Suppressor macrophage treated with lipopolysaccharide for 1 hour (primary cell): Measurements from ENCODE around the gene RNF207.
"Not testable (repeated sequence)": the region's sequence is repeated elsewhere in the genome, so short reads cannot be mapped to it uniquely, and the experiment has no call there.

Source experiments
- DNase-seq, 3 donors: peaks; one replicate each; pipeline ENCODE4 v3.0.0-alpha.2; 2020 to 2022

Gene RNF207

DNA sequence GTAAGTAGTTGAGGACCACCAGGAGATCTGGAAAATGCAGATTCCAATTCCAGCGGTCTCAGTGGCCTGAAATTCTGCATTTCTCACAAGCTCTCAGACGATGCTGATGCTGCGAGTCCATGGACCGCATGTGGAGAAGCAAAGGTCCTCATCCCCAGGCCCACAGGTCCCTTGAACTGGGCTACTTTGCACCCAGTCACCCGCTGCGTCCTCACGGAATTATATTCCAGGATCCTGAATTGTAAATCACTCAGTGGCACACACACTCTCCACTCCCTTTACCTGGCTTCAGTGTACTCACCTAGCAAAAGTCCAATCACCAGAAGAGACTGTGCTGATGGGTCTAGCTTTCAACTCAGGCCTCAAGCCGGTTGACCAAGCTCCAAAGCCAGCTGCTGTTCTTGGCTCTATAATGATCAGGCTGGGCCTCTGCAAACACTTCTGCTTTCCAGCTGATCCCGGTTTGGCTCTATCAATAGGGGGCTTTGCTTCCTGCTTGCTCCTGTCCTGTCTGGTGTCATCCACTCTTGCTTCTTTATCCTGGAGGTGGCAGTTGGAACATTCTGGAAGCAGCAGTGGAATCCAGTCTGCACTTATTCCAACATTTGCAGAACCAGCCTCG lies 5.6 kb upstream of the RNF207 start:
- no peak for DNase-seq

DNA sequence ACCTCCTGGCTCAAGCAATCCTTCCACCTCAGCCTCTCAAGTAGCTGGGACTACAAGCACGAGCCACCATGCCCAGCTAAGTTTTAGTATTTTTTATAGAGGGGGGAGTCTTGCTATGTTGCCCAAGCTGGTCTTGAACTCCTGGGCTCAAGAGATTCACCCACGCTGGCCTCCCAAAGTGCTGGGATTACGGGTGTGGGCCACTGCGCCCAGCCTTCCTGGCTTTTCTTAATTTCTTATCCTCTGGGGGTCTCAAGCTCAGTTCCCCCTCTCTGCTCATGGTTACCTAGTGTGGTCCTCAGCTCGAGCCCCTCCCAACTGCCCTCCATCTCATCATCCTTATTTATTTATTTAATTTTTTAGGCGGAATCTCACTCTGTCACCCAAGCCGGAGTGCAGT lies 3.7 kb upstream of the RNF207 start:
- no peak for DNase-seq

DNA sequence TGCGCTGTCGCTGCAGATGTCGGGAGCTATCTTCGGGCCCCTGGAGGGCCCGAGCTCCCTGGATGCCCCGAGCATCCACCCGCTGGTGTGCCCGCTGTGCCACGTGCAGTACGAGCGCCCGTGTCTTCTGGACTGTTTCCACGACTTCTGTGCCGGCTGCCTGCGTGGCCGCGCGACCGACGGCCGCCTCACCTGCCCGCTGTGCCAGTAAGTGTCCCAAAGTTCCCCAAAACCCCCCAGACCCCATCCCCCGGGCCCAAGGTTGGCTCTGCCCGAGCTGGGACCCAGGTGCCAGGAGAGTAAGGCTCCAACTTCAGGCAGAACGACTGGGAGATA lies 569 bp downstream of the RNF207 start:
- DNase-seq, result no peak

DNA sequence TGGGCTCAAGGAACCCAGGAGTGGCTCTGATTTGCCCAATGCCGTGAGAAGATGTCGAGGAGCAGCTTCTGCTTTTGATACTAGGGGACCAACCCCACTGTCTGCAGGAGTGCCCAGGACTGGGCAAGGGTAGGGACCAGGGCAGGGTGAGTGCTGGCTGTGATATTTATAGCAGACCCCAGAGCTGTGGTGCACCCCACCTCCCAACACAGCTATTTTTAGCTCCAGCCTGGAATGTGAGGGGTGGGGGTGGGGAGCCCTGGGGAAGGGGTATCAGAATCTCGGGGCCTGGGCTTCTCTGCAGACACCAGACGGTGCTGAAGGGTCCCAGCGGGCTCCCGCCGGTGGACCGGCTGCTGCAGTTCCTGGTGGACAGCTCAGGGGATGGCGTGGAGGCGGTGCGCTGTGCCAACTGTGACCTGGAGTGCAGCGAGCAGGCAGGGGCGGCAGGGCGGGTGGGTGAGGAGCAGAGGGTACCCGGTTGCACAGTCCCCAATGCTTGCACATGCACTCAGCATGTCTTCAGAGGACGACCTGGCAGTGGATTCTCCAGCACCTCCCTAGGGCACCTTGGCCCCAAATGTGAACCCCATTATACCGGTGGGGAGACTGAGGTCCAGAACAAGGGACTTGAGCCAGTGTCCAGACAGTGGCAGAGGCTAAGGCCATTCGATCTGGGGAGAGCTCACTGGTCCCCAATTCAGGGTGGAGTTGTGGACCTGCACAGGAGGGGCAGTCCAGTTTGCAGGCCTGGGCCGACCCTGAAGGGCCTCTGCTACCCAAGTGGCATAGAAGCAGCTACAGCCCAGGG lies 1.4 kb downstream of the RNF207 start:
- DNase-seq, result no peak

DNA sequence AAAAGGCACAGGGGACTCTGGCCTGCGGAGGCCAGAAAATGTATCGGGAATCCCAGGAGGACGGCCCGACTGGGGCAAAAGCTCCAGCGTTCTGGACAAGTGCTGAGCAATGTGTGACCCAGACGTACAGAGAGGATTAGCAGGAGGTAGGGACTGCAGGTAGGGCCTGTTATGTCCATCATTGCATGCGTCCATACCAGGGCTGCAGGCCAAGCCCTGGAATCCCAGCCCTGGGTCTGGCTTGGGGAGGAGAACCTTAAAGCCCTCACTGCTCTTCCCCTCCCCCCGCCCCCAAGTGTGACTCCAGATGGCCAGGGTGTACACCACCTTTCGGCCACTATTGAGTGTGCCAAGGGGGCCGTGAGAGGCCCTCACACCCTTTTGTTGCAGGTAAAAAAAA lies 2.0 kb downstream of the RNF207 start:
- DNase-seq, result no peak

DNA sequence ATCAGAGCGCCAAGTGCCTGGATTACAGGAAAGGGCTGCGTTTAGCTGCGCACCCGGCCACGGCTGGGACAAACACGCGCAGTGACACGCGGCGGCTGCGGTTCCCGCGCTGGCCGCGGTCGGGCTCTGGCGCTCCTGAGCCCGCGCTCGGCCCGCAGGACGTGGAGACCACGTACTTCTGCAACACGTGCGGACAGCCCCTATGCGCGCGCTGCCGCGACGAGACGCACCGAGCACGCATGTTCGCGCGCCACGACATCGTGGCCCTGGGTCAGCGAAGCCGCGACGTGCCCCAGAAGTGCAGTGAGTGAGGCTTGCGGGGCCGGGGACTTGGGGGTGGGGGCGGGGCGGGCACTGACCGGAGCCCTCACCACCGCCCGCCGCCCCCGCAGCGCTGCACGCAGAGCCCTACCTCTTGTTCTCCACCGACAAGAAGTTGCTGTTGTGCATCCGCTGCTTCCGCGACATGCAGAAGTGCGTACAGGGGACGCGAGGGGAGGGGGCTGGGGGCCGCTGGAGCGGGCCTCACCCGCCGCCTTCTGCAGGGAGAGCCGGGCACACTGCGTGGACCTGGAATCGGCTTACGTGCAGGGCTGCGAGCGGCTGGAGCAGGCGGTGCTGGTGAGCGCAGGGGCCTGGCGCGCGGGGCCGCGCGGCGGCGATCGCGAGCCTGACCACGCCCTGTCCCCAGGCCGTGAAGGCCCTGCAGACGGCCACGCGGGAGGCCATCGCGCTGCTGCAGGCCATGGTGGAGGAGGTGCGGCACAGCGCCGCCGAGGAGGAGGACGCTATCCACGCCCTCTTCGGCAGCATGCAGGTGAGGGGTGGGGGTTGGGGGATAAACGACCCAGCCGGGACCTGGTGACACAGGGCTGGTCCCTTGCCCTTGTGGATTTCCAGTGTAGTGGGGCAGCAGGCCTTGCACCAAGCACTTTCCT lies 3.1 kb downstream of the RNF207 start:
- DNase-seq, result peak; percentile 73 to 87 (median 77)

DNA sequence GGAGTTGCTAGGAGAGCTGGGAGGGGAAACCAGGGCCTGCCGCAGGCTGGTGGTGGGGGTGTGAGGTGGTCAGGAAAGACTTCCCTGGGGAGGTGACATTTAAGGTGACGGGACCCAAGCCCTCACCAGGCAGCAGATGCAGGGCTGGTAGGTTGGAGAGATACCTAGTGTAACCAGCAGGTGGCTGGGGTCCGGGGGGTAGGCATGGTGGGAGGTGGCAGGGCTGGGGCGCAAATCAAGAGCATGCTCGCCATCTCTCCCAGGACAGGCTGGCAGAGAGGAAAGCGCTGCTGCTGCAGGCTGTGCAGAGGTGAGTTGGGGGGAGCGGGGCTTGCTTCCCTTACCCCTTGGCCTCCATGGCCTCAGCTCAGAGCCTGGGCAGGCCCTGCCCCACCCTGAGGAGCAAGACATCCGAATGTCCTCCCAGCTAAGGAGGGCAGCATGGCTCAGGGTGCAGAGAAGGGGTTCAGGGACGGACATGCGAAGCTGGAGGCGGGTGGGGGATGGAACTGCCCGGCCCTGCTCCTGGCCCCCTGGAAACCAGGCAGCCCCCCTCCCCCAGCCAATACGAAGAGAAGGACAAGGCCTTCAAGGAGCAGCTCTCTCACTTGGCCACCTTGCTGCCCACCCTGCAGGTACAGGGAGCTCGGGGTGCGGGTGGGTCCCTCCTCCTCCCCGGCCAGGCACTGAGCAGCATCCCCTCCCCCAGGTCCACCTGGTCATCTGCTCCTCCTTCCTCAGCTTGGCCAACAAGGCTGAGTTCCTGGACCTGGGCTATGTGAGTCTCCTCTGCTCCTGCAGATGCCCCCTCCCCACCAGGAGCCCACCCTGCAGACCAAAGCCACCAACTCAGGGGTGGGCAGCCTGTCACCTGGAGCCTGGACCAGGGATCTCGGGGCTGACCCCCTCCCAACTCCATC lies 4.0 kb downstream of the RNF207 start:
- DNase-seq, result no peak

DNA sequence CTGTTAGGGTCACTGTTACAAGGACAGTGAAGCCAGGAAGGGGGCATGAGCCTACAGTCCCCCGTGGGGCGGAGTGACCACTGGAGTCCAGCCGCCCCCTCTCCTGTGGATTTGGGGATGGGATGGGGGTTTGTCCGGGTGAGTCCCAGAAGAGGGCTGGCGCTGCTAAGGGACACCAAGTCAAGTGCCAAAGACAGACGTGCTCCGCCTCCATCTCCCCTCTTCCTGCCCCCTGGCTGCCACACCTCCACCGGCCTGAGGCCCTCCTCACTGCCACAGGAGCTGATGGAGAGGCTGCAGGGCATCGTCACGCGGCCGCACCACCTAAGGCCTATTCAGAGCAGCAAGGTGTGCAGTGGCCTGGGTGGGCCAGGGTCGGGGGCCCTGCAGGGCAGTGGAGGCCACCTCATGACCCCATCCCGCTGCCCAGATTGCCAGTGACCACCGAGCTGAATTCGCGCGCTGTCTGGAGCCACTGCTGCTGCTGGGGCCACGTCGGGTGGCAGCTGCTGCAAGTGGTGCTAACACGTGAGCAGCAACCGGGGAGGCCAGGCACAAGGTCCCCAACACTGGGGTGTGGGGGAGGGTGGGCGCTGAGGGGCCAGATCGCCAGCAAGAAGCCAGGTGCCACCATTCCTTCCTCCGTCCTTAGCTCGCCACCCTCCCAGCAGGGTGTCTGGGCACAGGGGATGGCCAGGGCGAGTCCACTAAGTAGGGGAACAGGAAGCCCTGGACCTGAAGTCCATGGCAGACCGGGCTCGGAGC lies 4.9 kb downstream of the RNF207 start:
- DNase-seq, result no peak

DNA sequence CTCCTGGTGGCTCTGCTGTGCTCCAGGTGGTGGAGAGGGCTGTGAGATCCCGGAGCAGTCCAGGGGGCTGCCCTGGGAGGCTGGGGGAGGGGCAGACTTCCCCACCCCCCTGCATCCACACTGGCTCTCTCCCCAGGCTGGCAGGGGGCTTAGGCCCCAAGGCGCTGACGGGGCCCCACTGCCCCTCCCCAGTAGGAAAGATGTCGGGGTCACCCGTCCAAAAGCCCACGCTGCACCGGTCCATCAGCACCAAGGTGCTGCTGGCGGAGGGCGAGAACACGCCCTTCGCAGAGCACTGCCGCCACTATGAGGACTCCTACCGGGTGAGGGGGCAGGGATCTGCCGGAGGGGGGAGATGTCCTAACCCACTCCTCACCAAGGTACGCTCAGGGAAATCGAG lies 5.8 kb downstream of the RNF207 start:
- no peak for DNase-seq

DNA sequence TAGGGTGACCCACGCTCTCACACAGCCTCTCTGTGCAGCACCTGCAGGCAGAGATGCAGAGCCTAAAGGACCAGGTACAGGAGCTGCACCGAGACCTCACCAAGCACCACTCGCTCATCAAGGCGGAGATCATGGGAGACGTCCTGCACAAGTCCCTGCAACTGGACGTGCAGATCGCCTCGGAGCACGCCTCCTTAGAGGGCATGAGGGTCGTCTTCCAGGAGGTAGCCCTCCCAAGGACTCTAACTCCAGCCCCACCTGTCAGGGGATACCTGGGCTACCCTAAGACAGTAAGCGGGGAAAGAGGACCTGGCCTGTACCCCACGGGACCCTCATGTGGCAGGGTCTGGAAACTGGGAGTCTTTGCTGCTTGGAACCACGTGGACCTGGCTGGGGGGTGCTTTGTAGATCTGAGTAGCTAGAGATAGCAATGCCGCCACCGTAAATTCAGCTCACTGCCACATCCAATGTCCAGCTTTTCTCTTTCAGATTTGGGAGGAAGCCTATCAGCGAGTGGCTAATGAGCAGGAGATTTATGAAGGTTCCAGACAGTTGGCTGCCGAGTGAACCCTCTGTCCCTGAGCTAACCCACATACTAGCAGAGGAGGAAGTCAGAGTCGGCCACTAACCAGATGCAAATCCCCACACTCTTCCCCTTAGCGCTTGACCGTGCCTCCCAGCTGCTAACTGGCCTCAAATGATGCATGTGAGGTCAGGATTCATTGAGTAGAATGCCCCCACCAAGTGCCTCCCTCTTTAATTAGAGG lies 6.5 kb downstream of the RNF207 start:
- peak; percentile 49 to 61 (median 57) for DNase-seq

DNA sequence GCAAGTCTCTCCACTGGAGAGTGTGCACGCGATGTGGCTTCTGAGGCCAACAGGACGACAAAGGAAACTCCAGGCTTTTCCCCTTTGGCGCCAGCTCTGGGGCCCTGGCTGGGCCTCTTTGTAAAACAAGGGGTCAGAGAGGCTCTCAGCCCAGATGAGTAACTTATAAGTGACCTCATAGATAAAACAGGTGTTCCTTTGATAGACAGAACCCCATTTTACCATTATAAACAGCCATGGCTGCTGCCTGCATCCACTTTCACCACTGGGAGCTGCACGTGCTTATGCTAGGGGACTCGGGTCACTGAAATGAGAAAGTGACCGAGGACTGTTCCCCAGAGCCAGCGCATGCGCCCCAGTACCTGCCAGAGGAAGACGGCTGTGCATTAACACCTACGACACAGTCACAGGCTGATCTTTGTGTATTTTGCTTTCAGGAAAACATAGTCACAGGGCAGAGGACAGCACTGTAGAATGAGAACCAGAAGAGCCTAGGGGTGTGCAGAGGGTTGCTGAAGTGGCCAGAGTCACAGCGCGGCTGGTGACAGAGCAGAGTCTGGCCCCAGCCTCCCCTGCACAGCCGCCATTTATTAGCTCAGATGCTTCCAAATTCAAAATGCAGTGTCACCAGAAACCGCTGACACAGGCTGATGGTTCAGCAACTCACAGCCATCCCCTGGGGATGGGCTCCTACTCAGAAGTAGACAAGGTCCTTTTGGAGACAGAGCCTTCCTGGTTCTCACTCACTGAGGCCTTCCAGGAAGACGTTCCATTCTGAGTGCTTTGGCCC lies 12.7 kb downstream of the RNF207 start:
- no peak for DNase-seq

DNA sequence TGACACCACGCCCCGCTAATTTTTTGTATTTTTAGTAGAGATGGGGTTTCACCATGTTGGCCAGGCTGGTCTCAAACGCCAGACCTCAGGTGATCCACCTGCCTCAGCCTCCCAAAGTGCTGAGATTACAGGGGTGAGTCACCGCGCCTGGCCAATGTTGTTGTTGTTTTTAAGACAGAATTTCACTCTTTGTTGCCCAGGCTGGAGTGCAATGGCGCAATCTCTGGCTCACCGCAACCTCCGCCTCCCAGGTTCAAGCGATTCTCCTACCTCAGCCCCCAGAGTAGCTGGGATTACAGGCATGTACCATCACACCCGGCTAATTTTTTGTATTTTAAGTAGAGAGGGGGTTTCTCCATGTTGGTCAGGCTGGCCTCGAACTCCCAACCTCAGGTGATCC lies 13.7 kb downstream of the RNF207 start:
- not testable (repeated sequence) for DNase-seq

DNA sequence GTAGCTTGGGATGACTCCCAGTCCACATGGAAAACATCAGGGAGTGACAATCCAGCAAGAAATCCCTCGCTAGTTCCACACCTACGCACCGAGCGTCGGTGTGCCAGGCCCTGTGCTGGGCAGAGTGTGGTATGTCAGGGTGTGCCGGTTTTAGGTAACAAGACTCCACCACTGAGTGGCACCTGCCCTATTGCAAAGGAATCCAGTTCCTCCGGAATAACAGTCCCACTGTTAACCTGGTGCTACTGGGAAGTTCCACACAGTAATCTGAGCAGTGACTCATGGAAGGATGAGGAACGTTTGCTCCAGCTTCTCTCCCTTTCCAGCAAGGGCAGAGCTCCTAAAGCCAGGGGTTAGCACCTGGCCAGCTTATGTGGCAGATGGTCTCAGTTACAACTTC lies 14.3 kb downstream of the RNF207 start:
- no peak for DNase-seq

DNA sequence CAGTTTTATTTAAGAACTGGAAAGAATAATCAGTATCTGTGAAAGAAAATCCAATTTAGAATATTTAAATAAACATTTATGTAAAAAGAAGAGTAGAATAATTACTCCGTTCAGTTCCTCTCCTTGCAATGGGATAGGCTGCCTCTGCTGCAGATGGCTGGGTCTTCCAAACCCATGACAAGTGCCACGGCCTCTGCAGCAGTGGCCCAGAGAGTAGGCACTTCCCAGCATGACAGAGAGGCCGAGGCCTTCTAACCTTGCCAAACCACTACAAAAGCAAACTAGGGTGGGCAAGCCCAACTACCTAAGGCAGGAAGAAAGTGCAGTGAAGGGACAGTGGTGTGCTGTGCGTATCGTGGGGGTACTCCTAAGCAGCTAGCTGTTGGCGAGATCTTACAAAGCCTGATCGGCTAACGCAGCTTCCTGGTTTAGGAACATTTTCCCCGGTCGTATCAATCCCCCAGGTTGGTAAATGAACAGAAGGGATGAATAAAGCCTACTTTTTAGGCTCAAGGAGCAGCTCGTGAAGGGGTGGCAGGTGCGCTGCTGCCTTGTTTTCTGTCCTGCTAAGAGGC lies 15.4 kb downstream of the RNF207 start:
- DNase-seq, result no peak

DNA sequence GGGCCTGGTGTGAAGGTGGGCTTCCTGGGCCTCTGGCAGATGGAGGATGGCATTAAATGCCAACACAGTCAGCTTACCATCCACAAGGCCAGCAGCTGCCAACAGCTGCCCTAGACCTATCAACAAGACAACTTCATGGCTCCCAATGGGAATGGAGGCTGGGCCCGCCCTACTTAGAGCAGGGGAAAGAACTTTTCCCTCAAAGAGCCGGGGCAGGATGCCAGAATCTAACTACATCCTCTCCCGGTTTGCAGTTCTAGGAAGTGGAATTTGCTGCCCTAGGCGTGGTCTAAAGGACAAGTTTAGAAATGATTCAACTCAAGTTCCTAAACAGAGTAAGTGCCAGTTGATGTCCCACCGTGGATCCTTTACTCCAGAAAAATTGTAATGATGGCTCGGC lies 16.7 kb downstream of the RNF207 start:
- DNase-seq, result no peak

DNA sequence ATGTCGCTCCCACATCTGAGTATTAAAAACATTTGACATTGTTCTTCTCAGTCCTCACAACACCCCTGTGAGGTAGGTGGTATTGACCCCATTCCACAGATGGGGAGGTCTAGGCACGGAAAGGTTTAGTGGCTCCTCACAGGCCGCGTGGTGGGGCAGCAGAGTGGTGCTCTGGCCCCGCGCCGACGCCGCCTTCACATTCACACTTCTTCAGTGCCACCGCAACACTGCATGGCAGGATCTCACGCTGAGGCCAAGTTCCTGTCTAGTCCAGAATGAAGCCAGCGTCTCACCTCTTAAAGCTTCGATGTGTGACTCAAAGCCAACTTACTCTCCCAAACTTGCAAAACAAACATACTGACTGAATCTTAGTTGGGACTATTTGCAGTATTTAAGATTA lies 17.7 kb downstream of the RNF207 start:
- no peak for DNase-seq

DNA sequence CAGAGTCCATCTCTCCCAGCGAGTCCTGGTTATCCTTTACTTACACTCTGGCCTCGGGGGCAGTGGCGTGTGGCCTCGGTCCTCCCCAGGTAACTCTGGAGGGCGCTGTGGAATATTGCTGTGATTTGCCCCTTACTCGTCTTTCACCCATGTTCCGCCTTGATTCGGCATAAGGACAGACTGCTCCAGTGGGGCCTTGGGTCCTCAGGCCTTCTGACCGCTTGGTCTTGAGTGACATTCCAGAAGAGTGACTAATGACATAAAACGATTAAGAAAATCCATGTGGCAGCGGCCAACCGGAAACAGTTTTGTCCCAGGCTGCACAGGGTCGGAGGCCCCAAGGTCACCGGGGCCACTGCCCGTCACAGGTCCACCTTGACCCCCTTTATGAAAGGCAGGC lies 18.8 kb downstream of the RNF207 start:
- no peak for DNase-seq

DNA sequence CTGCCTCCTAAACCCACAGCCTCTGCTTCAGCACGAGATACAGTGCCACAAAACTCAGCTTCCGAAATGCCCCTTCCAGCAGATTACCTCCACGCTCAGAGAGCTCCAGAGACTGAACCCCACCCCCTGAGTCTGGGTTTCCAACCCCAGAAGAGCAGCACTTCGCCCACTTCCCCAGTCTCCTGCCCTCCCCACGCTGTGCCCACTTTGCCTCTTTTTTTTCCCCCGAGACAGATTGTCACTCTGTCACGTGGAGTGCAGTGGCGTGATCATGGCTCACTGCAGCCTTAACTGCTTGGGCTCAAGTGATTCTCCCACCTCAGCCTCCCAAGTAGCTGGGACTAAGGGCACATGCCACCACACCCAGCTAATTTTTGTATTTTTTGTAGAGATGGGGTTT lies 19.7 kb downstream of the RNF207 start:
- DNase-seq, result no peak

DNA sequence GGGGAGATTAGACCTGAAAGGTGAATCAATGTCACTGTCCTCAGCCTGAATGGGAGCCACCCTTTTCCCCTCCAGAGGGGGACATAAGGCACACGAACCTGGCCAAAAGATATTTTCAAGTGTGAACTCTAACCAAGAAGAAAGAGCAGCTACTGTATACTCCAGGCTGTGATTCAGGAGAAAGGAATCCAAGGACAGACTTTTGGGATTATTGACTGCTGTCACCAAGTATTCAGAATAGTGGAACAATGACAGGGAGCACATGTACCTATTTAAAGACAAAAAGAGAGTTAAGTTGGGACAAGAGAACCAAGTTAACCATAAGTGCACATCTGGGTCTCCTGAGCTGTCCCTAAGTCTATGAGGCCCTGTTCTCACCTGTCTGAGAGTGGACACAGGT lies 27.5 kb downstream of the RNF207 start:
- no peak for DNase-seq
